CD4-positive, alpha-beta T cell treated with Interleukin-4 for 1 hour (primary cell): Measurements from ENCODE around the gene BRIP1.
A peak's percentile ranks its signal among the peaks of the same experiment; 100 is the strongest.
"Not testable (repeated sequence)": the region's sequence is repeated elsewhere in the genome, so short reads cannot be mapped to it uniquely, and the experiment has no call there.

ENCODE experiments used
- DNase-seq, 2 donors: peaks; one replicate each; pipeline ENCODE4 v3.0.0-alpha.2; 2020 to 2022

Gene BRIP1

DNA sequence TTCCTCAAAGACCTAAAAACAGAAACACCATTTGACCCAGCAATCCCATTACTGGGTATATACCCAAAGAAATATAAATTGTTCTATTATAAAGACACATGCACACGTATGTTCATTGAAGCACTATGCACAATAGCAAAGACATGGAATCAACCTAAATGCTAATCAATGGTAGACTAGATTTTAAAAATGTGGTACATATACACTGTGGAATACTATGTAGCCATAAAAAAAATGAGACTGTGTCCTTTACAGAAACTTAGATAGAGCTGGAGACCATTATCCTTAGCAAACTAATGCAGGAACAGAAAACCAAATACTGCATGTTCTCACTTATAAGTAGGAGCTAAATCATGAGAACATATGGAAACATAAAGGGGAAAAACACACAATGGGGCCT is 36.5 kb downstream of the BRIP1 start:
- DNase-seq = not testable (repeated sequence)

GRCh38 chr17:61826198-61826597 is 37.1 kb downstream of the BRIP1 start:
- DNase-seq = not testable (repeated sequence)

DNA sequence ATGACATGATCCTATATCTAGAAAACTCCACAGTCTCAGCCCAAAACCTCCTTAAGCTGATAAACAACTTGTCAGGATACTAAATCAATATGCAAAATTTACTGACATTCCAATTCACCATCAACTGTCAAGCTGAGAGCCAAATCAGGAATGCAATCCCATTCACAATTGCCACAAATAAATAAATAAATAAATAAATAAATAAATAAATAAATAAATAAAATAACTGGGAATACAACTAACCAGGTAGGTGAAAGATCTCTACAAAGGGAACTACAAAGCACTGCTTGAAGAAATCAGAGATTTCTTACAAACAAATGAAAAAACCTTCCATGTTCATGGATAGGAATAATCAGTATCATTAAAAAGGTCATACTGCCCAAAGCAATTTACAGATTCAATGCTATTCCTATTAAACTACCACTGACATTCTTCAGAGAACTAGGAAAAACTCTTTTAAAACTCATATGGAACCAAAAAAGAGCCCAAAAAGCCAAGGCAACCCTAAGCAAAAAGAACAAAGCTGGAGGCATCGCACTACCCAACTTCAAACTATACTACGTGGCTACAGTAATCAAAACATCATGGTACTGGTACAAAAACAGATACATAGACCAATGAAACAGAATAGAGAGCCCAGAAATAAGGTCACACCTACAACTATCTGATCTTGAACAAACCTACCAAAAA is 37.7 kb downstream of the BRIP1 start:
- no peak for DNase-seq

- DNase-seq = no peak
These were observed 40.7 kb downstream of the BRIP1 start for GRCh38 chr17:61822326-61823285.

DNA sequence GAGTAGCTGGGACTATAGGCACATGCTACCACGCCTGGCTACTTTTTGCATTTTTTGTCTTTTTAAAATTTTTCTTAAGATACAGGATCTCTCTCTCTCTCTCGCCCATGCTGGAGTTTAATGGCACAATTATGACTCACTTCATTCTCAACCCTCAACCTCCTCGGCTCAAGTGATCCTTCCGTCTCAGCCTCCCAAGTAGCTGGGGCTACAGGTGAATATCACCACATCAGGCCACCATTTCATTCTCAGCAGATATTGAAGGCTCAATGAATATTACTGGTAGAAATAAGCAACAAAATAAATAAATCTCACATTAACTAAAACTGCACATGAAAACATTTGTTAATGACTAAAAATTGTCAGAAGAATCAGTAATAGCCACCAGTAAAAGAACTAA is 41.7 kb downstream of the BRIP1 start:
- DNase-seq = no peak

GRCh38 chr17:61819265-61819664 is 44.1 kb downstream of the BRIP1 start:
- DNase-seq = not testable (repeated sequence)

- no peak for DNase-seq
These were observed 45.1 kb downstream of the BRIP1 start for GRCh38 chr17:61818225-61818624.

- no peak for DNase-seq
These were observed 45.9 kb downstream of the BRIP1 start for GRCh38 chr17:61817452-61817851.

DNA sequence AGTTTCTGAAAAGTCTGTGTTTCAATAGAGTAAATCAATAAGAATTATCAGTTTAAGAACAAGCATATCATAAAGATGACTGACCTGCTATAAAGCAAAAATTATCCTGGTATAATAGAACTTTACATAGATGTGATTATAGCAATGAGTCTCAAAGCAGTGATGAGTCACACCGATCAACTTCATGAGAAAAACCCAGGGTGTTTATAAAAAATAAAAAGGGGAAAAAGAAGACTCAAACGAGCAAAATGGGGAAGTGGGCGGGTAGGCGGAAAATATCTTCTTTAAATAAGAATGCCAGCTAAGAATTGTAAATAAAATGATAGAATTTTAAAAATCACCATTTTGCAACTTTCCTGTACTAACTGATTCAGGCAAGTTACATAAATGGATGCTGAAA is 46.8 kb downstream of the BRIP1 start:
- DNase-seq = peak; percentile 10 to 36

DNA sequence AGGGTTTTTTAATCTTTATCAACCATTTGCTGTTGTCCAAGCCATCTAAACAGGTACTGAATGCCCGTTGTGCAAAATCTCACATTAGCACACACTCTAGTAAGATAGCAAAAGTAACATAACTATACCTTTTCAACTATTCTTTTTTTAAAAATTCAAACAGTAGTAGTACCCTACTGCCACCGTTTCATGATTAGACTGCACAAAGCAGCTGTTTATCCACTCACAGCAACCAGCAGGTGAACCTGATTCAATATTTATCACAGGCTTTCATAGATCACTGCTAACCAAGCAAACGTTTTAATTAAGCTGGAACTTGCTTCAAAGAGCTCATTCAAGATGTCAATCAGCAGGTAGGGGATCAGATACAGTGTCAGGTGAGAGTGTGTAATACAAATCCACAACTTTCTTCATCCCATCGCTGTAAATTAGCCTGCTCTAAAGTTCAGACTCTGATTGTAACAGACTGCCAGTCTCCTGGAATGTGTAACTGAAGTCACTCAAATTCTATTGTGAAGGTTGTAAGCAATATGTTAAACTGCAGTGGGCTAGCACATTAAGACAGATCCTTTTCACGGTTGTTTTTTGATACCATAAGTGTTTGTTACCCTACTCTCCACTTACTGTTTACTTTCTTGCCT is 47.3 kb downstream of the BRIP1 start:
- no peak for DNase-seq

- no peak for DNase-seq
These were observed 48.8 kb downstream of the BRIP1 start for GRCh38 chr17:61814485-61814884.

DNA sequence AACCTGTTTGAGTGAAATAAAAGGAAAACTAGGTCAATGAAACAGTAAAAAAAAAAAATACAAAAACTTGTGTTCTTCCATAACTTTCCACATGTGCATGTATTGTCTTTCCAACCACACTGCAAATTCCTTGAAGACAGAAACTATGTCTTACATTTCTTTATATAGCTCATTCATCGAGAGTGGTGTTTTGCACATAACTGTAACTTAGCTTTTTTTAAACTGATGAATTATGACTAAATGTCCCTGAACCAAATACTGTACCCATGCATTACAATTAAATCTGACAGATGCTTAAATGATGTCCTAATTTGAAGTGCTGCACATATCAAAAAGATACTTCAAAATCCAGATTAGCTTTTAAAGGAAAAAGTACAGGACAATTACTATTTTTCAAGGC is 50.1 kb downstream of the BRIP1 start:
- DNase-seq = no peak

DNA sequence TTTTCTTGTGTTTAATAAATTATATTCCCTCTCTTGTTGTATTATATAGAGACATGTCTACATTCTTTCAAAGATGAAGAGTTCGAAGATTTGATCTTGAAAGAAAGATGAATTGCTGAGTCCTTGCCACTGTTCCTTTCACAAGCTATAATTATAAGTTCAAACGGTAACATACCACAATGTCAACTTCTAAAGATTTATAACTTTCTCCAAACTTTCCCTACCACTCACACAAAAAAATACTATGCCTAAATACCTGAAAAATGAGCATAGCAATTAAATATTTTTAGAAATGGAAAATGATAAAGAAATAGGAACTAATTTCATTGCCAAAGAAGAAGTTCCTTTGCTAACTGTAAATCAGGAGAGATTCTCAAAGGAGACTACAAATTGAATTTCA is 50.6 kb downstream of the BRIP1 start:
- no peak for DNase-seq

DNA sequence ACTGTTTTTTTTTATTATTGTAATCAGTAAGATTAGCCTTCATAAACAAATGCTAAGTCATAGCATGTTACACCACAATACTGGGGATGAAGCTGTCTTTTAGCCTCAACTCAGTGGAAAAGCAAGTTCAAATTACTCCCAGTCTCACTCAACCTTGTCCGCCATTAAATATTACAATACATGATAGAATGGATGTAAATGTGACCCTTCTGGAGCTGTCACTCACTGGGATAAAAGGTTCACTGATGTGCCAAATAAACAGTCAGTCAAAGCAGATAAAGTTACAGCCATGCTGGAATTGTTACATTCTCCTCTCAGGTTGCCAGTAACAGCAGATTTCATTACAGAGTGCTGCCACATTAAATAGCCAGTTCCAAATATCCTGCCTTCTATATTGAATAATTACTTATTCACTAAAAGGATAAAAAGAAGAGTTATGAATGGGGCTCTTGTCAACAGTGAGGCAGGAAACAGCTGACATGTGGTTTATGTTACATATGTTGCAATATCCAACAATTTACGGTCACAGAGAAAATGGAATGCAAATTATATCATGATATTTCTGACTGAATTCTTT is 53.4 kb downstream of the BRIP1 start:
- DNase-seq = peak in 1 of 2 donors; percentile 2

DNA sequence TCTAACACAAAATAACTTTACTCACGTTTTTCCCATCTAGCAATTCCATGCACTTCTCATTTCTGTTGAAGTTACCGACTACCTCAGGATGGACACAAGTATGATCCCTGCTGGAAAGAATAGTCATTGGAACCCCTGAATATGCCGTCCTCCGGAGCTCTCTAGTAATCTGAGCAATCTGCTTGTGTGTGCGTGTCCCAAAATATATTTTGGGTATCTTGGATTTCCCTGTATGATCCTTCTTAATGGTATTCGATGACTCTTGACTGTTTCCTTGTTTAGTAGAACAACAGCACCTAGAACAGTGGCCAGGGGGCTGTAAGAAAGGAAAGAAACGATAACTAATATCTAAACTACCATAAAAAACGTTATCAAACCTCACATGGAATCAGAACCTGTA is 54.9 kb downstream of the BRIP1 start:
- DNase-seq = no peak

- DNase-seq = no peak
These were observed 56.4 kb downstream of the BRIP1 start for GRCh38 chr17:61806936-61807335.

DNA sequence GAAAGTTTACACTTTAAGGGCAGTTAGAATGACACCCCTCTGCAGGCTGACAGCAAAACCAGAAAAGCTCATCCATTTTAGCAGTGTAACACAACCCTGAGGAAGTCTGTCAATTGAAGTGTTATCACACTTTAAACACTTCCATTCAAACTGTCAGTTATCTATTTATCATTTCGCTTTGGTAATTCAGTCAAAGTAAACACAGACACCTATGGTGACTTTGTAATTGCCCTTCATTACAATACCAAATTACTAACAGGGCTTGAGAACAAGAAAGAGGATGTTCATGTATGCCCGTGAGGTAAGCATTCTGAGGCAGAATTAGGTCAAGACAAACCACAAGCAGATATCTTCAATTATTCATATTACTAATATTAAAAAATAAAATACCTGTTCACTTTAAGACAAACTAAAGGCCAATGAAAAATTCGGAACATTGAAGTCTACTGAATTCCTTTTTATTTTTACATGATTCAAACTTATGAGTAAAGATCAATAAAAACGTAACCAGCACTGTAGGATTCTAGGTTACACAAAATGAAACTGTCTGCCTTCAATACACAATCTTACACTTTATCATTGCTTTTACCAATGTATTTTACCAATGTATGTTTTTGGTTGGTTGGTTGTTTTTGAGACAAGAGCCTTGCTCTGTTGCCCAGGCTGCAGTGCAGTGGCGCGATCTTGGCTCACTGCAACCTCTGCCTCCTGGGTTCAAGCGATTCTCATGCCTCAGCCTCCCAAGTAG is 57.1 kb downstream of the BRIP1 start:
- peak in 1 of 2 donors; percentile 29 for DNase-seq

GRCh38 chr17:61805399-61805798 is 57.9 kb downstream of the BRIP1 start:
- DNase-seq = no peak

GRCh38 chr17:61803796-61804195 is 59.5 kb downstream of the BRIP1 start:
- no peak for DNase-seq

GRCh38 chr17:61803216-61803615 is 60.1 kb downstream of the BRIP1 start:
- DNase-seq = no peak

DNA sequence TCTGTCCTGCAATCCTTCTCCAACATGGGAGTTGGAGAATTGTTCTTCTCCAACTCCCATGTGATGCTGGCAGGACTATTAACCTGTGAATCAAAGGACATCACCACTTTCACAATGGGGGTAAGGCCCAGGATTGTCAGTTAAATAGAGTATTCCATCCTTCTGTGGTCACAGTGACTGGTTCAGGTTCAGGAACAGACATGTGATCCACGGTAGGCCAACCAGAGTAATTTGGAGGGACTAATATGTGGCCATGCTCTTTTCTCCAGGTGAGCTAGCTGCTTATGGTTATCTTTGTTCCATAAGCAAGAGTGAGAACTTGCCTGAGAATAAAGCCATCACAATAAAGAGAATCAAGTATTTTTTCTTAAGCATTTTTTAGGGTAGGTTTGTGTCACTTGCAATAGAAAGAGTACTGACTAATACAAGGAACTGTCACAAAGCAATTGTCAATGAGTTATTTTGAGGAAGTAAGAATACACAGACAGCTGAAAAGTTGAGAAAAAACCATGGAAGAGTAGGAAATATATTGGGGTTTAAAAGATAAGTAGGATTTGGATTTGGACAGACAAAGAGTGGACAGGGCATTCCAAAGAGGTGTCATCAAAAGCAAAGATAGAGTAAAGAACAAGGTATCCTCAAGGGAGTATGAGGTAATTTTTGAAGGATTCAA is 63.4 kb downstream of the BRIP1 start:
- DNase-seq = no peak

DNA sequence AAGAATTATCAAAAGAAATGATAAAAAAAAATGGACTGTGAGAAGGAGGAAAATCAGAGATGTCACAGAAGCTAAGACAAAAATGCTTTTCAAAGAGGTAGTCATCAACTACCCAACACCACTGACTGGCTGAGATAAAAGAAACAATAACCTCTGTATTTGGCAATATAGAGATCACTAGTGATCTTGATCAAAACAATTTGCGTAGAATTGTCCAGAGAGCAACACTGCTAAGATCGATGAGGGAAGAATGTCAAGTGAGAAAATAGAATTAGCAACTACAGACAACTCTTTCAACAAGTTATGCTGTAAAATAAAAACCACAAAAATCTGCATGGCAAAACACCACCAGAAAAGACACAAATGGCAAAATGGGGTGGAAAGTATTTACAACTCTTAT is 66.0 kb downstream of the BRIP1 start:
- no peak for DNase-seq
